PFSK-1 (cell line): ENCODE results near the gene B4GALT3.

ENCODE experiments used
- POLR2AphosphoS5 ChIP-seq: IDR thresholded peaks from 2 replicates; pipeline ENCODE4 v1.6.1; 2012; ENCODE audit warnings: low read depth, mild to moderate bottlenecking, control low read depth, low read length, moderate library complexity
- SIN3A ChIP-seq: IDR thresholded peaks from 2 replicates; pipeline ENCODE4 v1.6.1; 2012; ENCODE audit warnings: mild to moderate bottlenecking, low read length, moderate library complexity, borderline replicate concordance; ENCODE audit not compliant: insufficient read depth
- TAF1 ChIP-seq: IDR thresholded peaks from 2 replicates; pipeline ENCODE4 v1.6.1; 2012; ENCODE audit warnings: low read length, control low read depth, borderline replicate concordance; ENCODE audit not compliant: insufficient read depth
- TF ChIP-seq, protein P1 (sequence below), 2 experiments: IDR thresholded peaks; 2 replicates each; pipeline versions ENCODE4 v1.6.1 to v1.8.0; 2011 to 2012; ENCODE audit warnings: low read depth in 2 of 2, low read length in 2 of 2, control low read depth in 1 of 2, inconsistent platforms in 1 of 2, mild to moderate bottlenecking in 1 of 2, moderate library complexity in 1 of 2; ENCODE audit not compliant: insufficient read depth in 1 of 2

DNA sequence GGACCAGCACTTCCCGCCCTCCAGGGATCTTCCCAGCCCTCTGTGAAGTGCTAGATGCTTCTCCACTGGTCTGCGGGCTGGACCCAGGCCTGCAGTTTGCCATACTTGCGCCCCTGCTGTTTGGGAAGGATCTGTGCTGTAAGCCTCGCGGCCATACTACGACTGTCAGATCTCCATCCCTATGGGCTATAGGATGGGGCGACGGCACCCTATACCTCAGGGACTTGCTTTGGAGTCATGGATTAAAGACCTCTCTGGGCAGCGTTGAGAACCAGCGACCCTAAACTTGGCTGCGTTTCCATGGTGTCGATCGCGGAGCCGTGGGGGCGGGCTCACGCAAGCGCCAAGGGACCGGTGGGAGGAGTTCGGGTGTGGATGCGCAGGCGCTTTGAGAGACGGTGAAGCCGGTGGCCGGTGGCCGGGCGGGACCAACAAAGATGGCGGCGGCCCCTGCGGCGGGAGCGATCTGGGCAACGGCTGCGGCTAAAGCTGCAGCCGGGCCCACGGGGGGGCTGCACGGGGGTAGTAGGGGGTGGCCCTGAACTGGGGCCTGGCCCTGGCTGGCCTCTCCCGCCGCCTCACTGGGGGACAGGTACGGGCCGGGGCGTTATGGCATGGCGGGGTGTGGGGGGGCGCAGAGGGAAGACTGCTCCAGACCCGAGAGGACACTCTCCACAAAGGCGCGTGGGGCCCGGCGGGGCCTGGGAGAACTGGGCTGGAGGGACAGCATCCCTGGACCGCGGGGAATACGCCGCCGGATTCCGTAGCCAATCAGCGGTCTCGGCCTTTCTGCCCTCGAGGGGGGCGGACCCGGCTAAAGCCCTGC, 18.0 kb downstream of the B4GALT3 start, which contains the start of gene USP21:
- peak; percentile 74; the same call in 1 of the 2 replicates for TF ChIP-seq POLR2AphosphoS5
- peak; percentile 99 for TF ChIP-seq TAF1
- no peak for TF ChIP-seq SIN3A
- TF ChIP-seq, protein P1, sequence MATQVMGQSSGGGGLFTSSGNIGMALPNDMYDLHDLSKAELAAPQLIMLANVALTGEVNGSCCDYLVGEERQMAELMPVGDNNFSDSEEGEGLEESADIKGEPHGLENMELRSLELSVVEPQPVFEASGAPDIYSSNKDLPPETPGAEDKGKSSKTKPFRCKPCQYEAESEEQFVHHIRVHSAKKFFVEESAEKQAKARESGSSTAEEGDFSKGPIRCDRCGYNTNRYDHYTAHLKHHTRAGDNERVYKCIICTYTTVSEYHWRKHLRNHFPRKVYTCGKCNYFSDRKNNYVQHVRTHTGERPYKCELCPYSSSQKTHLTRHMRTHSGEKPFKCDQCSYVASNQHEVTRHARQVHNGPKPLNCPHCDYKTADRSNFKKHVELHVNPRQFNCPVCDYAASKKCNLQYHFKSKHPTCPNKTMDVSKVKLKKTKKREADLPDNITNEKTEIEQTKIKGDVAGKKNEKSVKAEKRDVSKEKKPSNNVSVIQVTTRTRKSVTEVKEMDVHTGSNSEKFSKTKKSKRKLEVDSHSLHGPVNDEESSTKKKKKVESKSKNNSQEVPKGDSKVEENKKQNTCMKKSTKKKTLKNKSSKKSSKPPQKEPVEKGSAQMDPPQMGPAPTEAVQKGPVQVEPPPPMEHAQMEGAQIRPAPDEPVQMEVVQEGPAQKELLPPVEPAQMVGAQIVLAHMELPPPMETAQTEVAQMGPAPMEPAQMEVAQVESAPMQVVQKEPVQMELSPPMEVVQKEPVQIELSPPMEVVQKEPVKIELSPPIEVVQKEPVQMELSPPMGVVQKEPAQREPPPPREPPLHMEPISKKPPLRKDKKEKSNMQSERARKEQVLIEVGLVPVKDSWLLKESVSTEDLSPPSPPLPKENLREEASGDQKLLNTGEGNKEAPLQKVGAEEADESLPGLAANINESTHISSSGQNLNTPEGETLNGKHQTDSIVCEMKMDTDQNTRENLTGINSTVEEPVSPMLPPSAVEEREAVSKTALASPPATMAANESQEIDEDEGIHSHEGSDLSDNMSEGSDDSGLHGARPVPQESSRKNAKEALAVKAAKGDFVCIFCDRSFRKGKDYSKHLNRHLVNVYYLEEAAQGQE (IDR thresholded peaks at IDR 0.05; ENCODE audit: insufficient read depth in 1 of 2, low read depth in 2 of 2, low read length in 2 of 2): peak in 1 of 2 experiments; percentile 70; a peak in 1 of 4 replicates
